ENCODE results near the gene ITGAL.

The ITGAL gene

GRCh38 chr16:30493941-30494488 is 21.5 kb downstream of the ITGAL start:
- no peak for TF ChIP-seq CTCF (IDR thresholded peaks at IDR 0.05; ENCODE audit: insufficient read depth, missing control alignments)
- no peak for DNase-seq (ENCODE audit: insufficient read length, low spot score)
- FAIRE-seq, result no peak

GRCh38 chr16:30494709-30495108 is 22.2 kb downstream of the ITGAL start:
- DNase-seq (ENCODE audit: insufficient read length, low spot score), result no peak
- no peak for TF ChIP-seq CTCF (IDR thresholded peaks at IDR 0.05; ENCODE audit: insufficient read depth, missing control alignments)
- no peak for FAIRE-seq

- TF ChIP-seq CTCF (IDR thresholded peaks at IDR 0.05; ENCODE audit: insufficient read depth, missing control alignments), result no peak
- FAIRE-seq (no peak), DNase-seq (ENCODE audit: insufficient read length, low spot score) (no peak)
Observed at GRCh38 chr16:30499284-30499683, 26.7 kb downstream of the ITGAL start.

- no peak for FAIRE-seq
- no peak for TF ChIP-seq CTCF (IDR thresholded peaks at IDR 0.05; ENCODE audit: insufficient read depth, missing control alignments)
- DNase-seq (ENCODE audit: insufficient read length, low spot score), result no peak
Observed at GRCh38 chr16:30503403-30504296, 31.1 kb downstream of the ITGAL start.

- FAIRE-seq, result no peak
- no peak for DNase-seq (ENCODE audit: insufficient read length, low spot score)
- no peak for TF ChIP-seq CTCF (IDR thresholded peaks at IDR 0.05; ENCODE audit: insufficient read depth, missing control alignments)
Observed at GRCh38 chr16:30509081-30509765, 36.7 kb downstream of the ITGAL start.

- DNase-seq (ENCODE audit: insufficient read length, low spot score), result no peak
- no peak for FAIRE-seq
- TF ChIP-seq CTCF (IDR thresholded peaks at IDR 0.05; ENCODE audit: insufficient read depth, missing control alignments), result no peak
Observed at GRCh38 chr16:30510376-30510938, 37.9 kb downstream of the ITGAL start.

Measured in D721Med (cell line).